Renal pelvis (tissue), 4 donors: ENCODE measurements around the gene WDR6. TPM values are rescaled to one million over a fixed set of nuclear protein-coding genes. Genes with fewer than 3 reads are reported as not detected.

Experiments used
- DNase-seq: peaks from one replicate; pipeline ENCODE4 v3.0.0-alpha.2; 2013
- polyA plus RNA-seq, 3 donors: library from polyadenylated mRNA; unstranded; fragments of 120-200 nt; gene quantifications; one replicate each; pipeline ENCODE4 v1.2.1, GENCODE V29; 2013; ENCODE audit not compliant: insufficient read length in 3 of 3

The WDR6 gene
- polyA plus RNA-seq, 3 donors: 211 to 244 (median 231) TPM

- DNase-seq: no peak
Measured at GRCh38 chr3:49013113-49013737, 6.0 kb downstream of the WDR6 start.

GRCh38 chr3:49013738-49014660 is 6.8 kb downstream of the WDR6 start:
- no peak for DNase-seq

- no peak for DNase-seq
Measured at GRCh38 chr3:49015072-49015471, 7.9 kb downstream of the WDR6 start.

- DNase-seq: no peak
Measured at GRCh38 chr3:49015765-49016164, 8.6 kb downstream of the WDR6 start.

GRCh38 chr3:49016414-49017228 is 9.4 kb downstream of the WDR6 start:
- no peak for DNase-seq

- DNase-seq: no peak
Measured at GRCh38 chr3:49017229-49017970, 10.2 kb downstream of the WDR6 start.

- peak; percentile 75 for DNase-seq
Measured at GRCh38 chr3:49017971-49018706, 10.9 kb downstream of the WDR6 start, which contains the start of gene DALRD3. DALRD3 (minus strand) TSS chr3:49018580; CDS start chr3:49018564, 16 bp downstream.

- DNase-seq: no peak
Measured at GRCh38 chr3:49018707-49019006, 11.5 kb downstream of the WDR6 start.

GRCh38 chr3:49019941-49020329 is 12.7 kb downstream of the WDR6 start:
- DNase-seq: no peak

- DNase-seq: peak; percentile 21
Measured at GRCh38 chr3:49020330-49021212, 13.4 kb downstream of the WDR6 start.

GRCh38 chr3:49021213-49021812 is 14.1 kb downstream of the WDR6 start:
- DNase-seq: peak; percentile 98

- DNase-seq: peak; percentile 92
Measured at GRCh38 chr3:49021813-49022687, 14.9 kb downstream of the WDR6 start, which contains the start of gene NDUFAF3. NDUFAF3 (plus strand) TSS chr3:49022121; CDS start chr3:49022145, 24 bp downstream.

- DNase-seq: no peak
Measured at GRCh38 chr3:49022688-49023171, 15.5 kb downstream of the WDR6 start.

- DNase-seq: no peak
Measured at GRCh38 chr3:49023775-49024174, 16.6 kb downstream of the WDR6 start.

- no peak for DNase-seq
Measured at GRCh38 chr3:49024449-49024848, 17.3 kb downstream of the WDR6 start.

GRCh38 chr3:49025005-49025792 is 18.0 kb downstream of the WDR6 start:
- no peak for DNase-seq

- DNase-seq: no peak
Measured at GRCh38 chr3:49025793-49026520, 18.8 kb downstream of the WDR6 start.
